ENCODE data around the gene ZNF747. TPM values are rescaled to one million over a fixed set of nuclear protein-coding genes. Genes with fewer than 3 reads are reported as not detected.
"Not testable (repeated sequence)": the region's sequence is repeated elsewhere in the genome, so short reads cannot be mapped to it uniquely, and the experiment has no call there.

Gene ZNF747
- total RNA-seq, 1 donor from 2014 or later: 4.8 TPM

GRCh38 chr16:30526137-30526822 lies 8.4 kb downstream of the ZNF747 start, which contains the start of gene ZNF768:
TSS of gene ZNF768 (minus strand) at chr16:30526566. CDS start at chr16:30526413, 153 bp downstream.
- no peaks in the 10 kb centered on the region for H3K9me3 Mint-ChIP-seq (ENCODE audit: unreplicated experiment)
- peak within 1 kb of the TSS; percentile 96 for H3K27ac Mint-ChIP-seq (ENCODE audit: unreplicated experiment)
- H3K27me3 Mint-ChIP-seq (ENCODE audit: unreplicated experiment): no peaks in the 10 kb centered on the region
- peaks cover 19% of the 10 kb centered on the region for H3K4me1 Mint-ChIP-seq (ENCODE audit: unreplicated experiment)
- no peak for DNase-seq (ENCODE audit: extremely low spot score, unreplicated experiment)
- H3K4me3 Mint-ChIP-seq (ENCODE audit: unreplicated experiment): peak within 1 kb of the TSS; percentile 79
- no peak for TF ChIP-seq CTCF (IDR thresholded peaks at IDR 0.05)
- H3K36me3 Mint-ChIP-seq (ENCODE audit: unreplicated experiment): peaks cover 3% of the 10 kb centered on the region

GRCh38 chr16:30525844-30526136 lies 8.9 kb downstream of the ZNF747 start:
- Mint-ChIP-seq H3K9me3 (ENCODE audit: unreplicated experiment) (no peaks in the 10 kb centered on the region), H3K27me3 (ENCODE audit: unreplicated experiment) (no peaks in the 10 kb centered on the region), H3K36me3 (ENCODE audit: unreplicated experiment) (peaks cover 3% of the 10 kb centered on the region), H3K27ac (ENCODE audit: unreplicated experiment) (peak overlapping the region; percentile 77), H3K4me1 (ENCODE audit: unreplicated experiment) (peaks cover 19% of the 10 kb centered on the region), H3K4me3 (ENCODE audit: unreplicated experiment) (peak overlapping the region; percentile 79)
- TF ChIP-seq CTCF (IDR thresholded peaks at IDR 0.05): no peak
- DNase-seq (ENCODE audit: extremely low spot score, unreplicated experiment): no peak

GRCh38 chr16:30524575-30525568 lies 9.8 kb downstream of the ZNF747 start:
- Mint-ChIP-seq H3K27ac (ENCODE audit: unreplicated experiment) (no peak overlapping the region), H3K4me3 (ENCODE audit: unreplicated experiment) (no peak overlapping the region), H3K4me1 (ENCODE audit: unreplicated experiment) (peaks cover 19% of the 10 kb centered on the region), H3K27me3 (ENCODE audit: unreplicated experiment) (no peaks in the 10 kb centered on the region), H3K9me3 (ENCODE audit: unreplicated experiment) (no peaks in the 10 kb centered on the region), H3K36me3 (ENCODE audit: unreplicated experiment) (peaks cover 3% of the 10 kb centered on the region)
- no peak for DNase-seq (ENCODE audit: extremely low spot score, unreplicated experiment)
- TF ChIP-seq CTCF (IDR thresholded peaks at IDR 0.05): no peak

GRCh38 chr16:30523768-30524574 lies 10.7 kb downstream of the ZNF747 start:
- H3K27ac Mint-ChIP-seq (ENCODE audit: unreplicated experiment): no peak overlapping the region
- H3K4me3 Mint-ChIP-seq (ENCODE audit: unreplicated experiment): no peak overlapping the region
- H3K27me3 Mint-ChIP-seq (ENCODE audit: unreplicated experiment): no peaks in the 10 kb centered on the region
- peaks cover 3% of the 10 kb centered on the region for H3K36me3 Mint-ChIP-seq (ENCODE audit: unreplicated experiment)
- no peak for DNase-seq (ENCODE audit: extremely low spot score, unreplicated experiment)
- peaks cover 19% of the 10 kb centered on the region for H3K4me1 Mint-ChIP-seq (ENCODE audit: unreplicated experiment)
- H3K9me3 Mint-ChIP-seq (ENCODE audit: unreplicated experiment): no peaks in the 10 kb centered on the region
- TF ChIP-seq CTCF (IDR thresholded peaks at IDR 0.05): no peak

- H3K36me3 Mint-ChIP-seq (ENCODE audit: unreplicated experiment); H3K27ac Mint-ChIP-seq (ENCODE audit: unreplicated experiment); DNase-seq (ENCODE audit: extremely low spot score, unreplicated experiment); H3K4me3 Mint-ChIP-seq (ENCODE audit: unreplicated experiment); H3K27me3 Mint-ChIP-seq (ENCODE audit: unreplicated experiment); H3K9me3 Mint-ChIP-seq (ENCODE audit: unreplicated experiment): not testable (repeated sequence)
- H3K4me1 Mint-ChIP-seq (ENCODE audit: unreplicated experiment): peaks cover 17% of the 10 kb centered on the region
These were observed 11.8 kb downstream of the ZNF747 start for GRCh38 chr16:30522702-30523463.
